ENCODE measurements around the gene CHMP6.

The CHMP6 gene

GRCh38 chr17:80980397-80981061 is 11.1 kb upstream of the CHMP6 start:
- no peaks in the 10 kb centered on the region for H3K36me3 ChIP-seq (ENCODE audit: control insufficient read depth, low read depth, low read length)
- H3K27ac ChIP-seq (ENCODE audit: low read length) = no peak overlapping the region
- H3K4me3 ChIP-seq (ENCODE audit: low read length) = peak overlapping the region; percentile 44

DNA sequence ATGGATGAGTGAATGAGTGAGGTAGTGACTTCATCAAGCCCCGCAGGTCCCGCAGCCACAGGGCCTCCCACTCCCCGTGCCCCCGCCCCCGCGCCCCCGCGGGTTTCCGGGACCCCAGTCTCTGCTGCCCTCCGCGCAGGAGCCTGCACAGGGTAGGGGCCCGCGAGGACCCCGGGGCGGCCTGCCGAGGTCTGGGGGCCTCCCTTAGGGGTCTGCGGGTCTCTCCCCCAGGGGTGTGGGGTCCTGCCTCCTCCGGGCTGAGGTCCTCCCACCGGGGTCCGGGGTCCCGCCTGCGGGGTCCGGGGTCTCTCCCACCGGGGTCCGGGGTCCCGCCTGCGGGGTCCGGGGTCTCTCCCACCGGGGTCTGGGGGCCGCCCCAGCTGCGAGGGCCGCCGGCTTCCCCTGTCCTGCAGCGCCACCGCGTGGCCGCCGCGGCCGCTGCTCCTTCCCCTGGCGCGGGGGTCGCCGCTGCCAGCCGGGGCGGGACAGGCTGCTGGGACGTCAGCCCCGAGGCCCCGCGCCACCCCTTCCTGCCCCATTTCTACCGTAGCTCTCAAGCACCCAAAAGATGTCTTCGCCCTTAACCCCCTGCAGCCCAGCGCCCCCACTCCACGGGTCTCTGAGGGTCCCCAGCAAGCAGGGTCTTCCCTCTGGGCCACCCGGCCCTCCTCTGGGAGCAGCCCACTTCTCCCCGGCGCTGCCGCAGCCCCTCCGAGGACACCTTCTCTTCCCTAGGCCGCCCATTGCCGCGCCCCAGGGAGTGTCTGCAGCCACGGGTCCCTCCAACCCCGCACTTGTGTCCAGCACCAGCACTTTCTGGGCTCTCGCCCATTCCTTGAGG is 10.4 kb upstream of the CHMP6 start:
- Histone ChIP-seq H3K27ac (ENCODE audit: low read length) (no peak overlapping the region), H3K27me3 (ENCODE audit: control insufficient read depth, insufficient read depth, low read length) (peaks cover 16% of the 10 kb centered on the region), H3K9ac (ENCODE audit: low read length) (no peak overlapping the region), H3K36me3 (ENCODE audit: control insufficient read depth, low read depth, low read length) (no peaks in the 10 kb centered on the region), H3K4me3 (ENCODE audit: low read length) (peak overlapping the region; percentile 44), H3K4me1 (ENCODE audit: control insufficient read depth, low read depth, low read length) (no peaks in the 10 kb centered on the region), H3K9me3 (ENCODE audit: control insufficient read depth, low read depth, low read length) (no peaks in the 10 kb centered on the region)

More at GRCh38 chr17:80980397-80981061, 11.1 kb upstream of the CHMP6 start:
- H3K4me1 ChIP-seq (ENCODE audit: control insufficient read depth, low read depth, low read length) = no peaks in the 10 kb centered on the region
- no peak overlapping the region for H3K9ac ChIP-seq (ENCODE audit: low read length)
- H3K27me3 ChIP-seq (ENCODE audit: control insufficient read depth, insufficient read depth, low read length) = peaks cover 16% of the 10 kb centered on the region
- no peaks in the 10 kb centered on the region for H3K9me3 ChIP-seq (ENCODE audit: control insufficient read depth, low read depth, low read length)

- Histone ChIP-seq H3K36me3 (ENCODE audit: control insufficient read depth, low read depth, low read length) (no peaks in the 10 kb centered on the region), H3K27me3 (ENCODE audit: control insufficient read depth, insufficient read depth, low read length) (peaks cover 16% of the 10 kb centered on the region), H3K9ac (ENCODE audit: low read length) (no peak overlapping the region), H3K27ac (ENCODE audit: low read length) (no peak overlapping the region), H3K4me3 (ENCODE audit: low read length) (no peak overlapping the region), H3K4me1 (ENCODE audit: control insufficient read depth, low read depth, low read length) (no peaks in the 10 kb centered on the region), H3K9me3 (ENCODE audit: control insufficient read depth, low read depth, low read length) (no peaks in the 10 kb centered on the region)
Measured at GRCh38 chr17:80981929-80982425, 9.7 kb upstream of the CHMP6 start.

DNA sequence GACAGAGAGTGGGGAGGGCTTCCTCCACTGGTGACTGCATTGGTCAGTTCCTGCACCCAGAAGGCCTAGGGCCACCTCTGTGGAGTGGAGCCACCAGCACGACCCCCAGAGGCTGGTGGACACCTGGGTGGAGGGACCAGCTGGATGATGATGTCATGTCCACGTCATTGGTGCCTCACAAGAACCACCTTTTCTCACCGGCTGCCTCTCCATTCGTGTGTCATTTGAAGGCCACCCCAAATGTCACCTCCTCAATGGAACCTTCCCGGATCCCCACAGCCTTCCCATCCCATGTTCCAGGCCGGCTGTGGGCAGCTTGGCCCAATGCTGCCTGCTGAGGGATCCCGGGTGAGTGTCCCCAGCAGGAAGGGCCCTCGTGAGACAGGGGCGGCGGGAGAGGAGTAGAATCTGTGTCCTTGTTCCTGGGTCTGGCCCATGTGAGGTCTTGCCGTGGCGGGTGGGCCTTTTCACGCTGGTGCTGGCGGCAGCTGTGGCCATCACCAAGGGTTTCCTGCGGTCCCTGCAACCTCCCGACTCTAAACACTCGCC is 9.1 kb upstream of the CHMP6 start:
- H3K36me3 ChIP-seq (ENCODE audit: control insufficient read depth, low read depth, low read length) = no peaks in the 10 kb centered on the region
- peaks cover 16% of the 10 kb centered on the region for H3K27me3 ChIP-seq (ENCODE audit: control insufficient read depth, insufficient read depth, low read length)
- no peak overlapping the region for H3K4me3 ChIP-seq (ENCODE audit: low read length)
- H3K9ac ChIP-seq (ENCODE audit: low read length) = no peak overlapping the region
- no peaks in the 10 kb centered on the region for H3K9me3 ChIP-seq (ENCODE audit: control insufficient read depth, low read depth, low read length)
- no peaks in the 10 kb centered on the region for H3K4me1 ChIP-seq (ENCODE audit: control insufficient read depth, low read depth, low read length)
- H3K27ac ChIP-seq (ENCODE audit: low read length) = no peak overlapping the region

GRCh38 chr17:80983545-80983944 is 8.1 kb upstream of the CHMP6 start:
- Histone ChIP-seq H3K9me3 (ENCODE audit: control insufficient read depth, low read depth, low read length) (no peaks in the 10 kb centered on the region), H3K4me3 (ENCODE audit: low read length) (no peak overlapping the region), H3K36me3 (ENCODE audit: control insufficient read depth, low read depth, low read length) (no peaks in the 10 kb centered on the region), H3K27ac (ENCODE audit: low read length) (no peak overlapping the region), H3K4me1 (ENCODE audit: control insufficient read depth, low read depth, low read length) (no peaks in the 10 kb centered on the region), H3K9ac (ENCODE audit: low read length) (no peak overlapping the region), H3K27me3 (ENCODE audit: control insufficient read depth, insufficient read depth, low read length) (peaks cover 16% of the 10 kb centered on the region)

DNA sequence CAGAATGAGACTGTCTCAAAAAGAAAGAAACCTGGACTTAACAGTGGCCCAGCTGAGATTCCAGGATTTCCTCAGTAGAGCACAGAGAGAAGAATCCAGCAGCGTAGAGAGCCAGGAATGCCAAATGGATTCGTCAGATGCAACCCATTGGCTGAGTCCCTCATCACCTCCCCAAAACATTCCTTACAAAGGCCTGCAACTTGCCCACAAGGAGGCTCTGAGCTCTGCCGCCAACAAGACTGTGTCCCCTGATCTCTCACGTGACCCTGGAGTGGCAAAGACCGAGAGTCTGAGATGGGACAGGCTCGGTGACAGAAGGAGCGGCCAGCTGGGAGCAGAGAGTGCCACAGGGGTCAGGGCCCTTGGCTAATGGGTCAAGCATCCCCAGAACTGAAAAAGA is 6.9 kb upstream of the CHMP6 start:
- H3K9me3 ChIP-seq (ENCODE audit: control insufficient read depth, low read depth, low read length) = no peaks in the 10 kb centered on the region
- no peak overlapping the region for H3K27ac ChIP-seq (ENCODE audit: low read length)
- peaks cover 23% of the 10 kb centered on the region for H3K27me3 ChIP-seq (ENCODE audit: control insufficient read depth, insufficient read depth, low read length)
- no peaks in the 10 kb centered on the region for H3K4me1 ChIP-seq (ENCODE audit: control insufficient read depth, low read depth, low read length)
- no peak overlapping the region for H3K9ac ChIP-seq (ENCODE audit: low read length)
- no peaks in the 10 kb centered on the region for H3K36me3 ChIP-seq (ENCODE audit: control insufficient read depth, low read depth, low read length)
- no peak overlapping the region for H3K4me3 ChIP-seq (ENCODE audit: low read length)

- Histone ChIP-seq H3K9me3 (ENCODE audit: control insufficient read depth, low read depth, low read length) (no peaks in the 10 kb centered on the region), H3K4me3 (ENCODE audit: low read length) (no peak overlapping the region), H3K27me3 (ENCODE audit: control insufficient read depth, insufficient read depth, low read length) (peaks cover 35% of the 10 kb centered on the region)
Measured at GRCh38 chr17:80986046-80986445, 5.6 kb upstream of the CHMP6 start.

GRCh38 chr17:80986816-80987475 is 4.7 kb upstream of the CHMP6 start:
- no peak overlapping the region for H3K4me3 ChIP-seq (ENCODE audit: low read length)
- H3K27me3 ChIP-seq (ENCODE audit: control insufficient read depth, insufficient read depth, low read length) = peaks cover 29% of the 10 kb centered on the region
- H3K36me3 ChIP-seq (ENCODE audit: control insufficient read depth, low read depth, low read length) = no peaks in the 10 kb centered on the region
- no peaks in the 10 kb centered on the region for H3K4me1 ChIP-seq (ENCODE audit: control insufficient read depth, low read depth, low read length)
- H3K9me3 ChIP-seq (ENCODE audit: control insufficient read depth, low read depth, low read length) = no peaks in the 10 kb centered on the region
- no peak overlapping the region for H3K9ac ChIP-seq (ENCODE audit: low read length)
- no peak overlapping the region for H3K27ac ChIP-seq (ENCODE audit: low read length)

More at GRCh38 chr17:80986046-80986445, 5.6 kb upstream of the CHMP6 start:
- H3K4me1 ChIP-seq (ENCODE audit: control insufficient read depth, low read depth, low read length) = no peaks in the 10 kb centered on the region
- H3K36me3 ChIP-seq (ENCODE audit: control insufficient read depth, low read depth, low read length) = no peaks in the 10 kb centered on the region
- H3K27ac ChIP-seq (ENCODE audit: low read length) = no peak overlapping the region
- H3K9ac ChIP-seq (ENCODE audit: low read length) = no peak overlapping the region

- Histone ChIP-seq H3K4me3 (ENCODE audit: low read length) (no peak overlapping the region), H3K36me3 (ENCODE audit: control insufficient read depth, low read depth, low read length) (no peaks in the 10 kb centered on the region), H3K27me3 (ENCODE audit: control insufficient read depth, insufficient read depth, low read length) (peaks cover 28% of the 10 kb centered on the region), H3K4me1 (ENCODE audit: control insufficient read depth, low read depth, low read length) (no peaks in the 10 kb centered on the region), H3K27ac (ENCODE audit: low read length) (no peak overlapping the region), H3K9me3 (ENCODE audit: control insufficient read depth, low read depth, low read length) (no peaks in the 10 kb centered on the region), H3K9ac (ENCODE audit: low read length) (no peak overlapping the region)
Measured at GRCh38 chr17:80987941-80988461, 3.6 kb upstream of the CHMP6 start.

DNA sequence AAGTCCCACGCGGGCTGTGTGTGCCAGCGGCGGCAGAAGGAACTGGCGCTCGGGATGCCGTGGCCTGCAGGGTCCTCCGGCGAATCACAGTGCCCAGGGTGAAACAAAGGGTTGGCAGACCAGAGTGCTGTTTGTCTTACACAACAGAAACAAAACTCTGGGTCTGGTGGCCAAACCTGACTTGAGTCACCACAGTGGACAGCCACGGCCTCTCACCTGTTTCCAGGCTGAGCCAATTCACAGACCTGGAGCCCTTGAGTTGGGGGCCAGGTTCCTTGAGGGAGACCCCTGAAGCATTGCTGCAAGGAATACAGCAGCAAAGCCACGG is 2.1 kb upstream of the CHMP6 start:
- H3K27ac ChIP-seq (ENCODE audit: low read length) = no peak overlapping the region
- H3K4me1 ChIP-seq (ENCODE audit: control insufficient read depth, low read depth, low read length) = no peaks in the 10 kb centered on the region
- H3K9ac ChIP-seq (ENCODE audit: low read length) = no peak overlapping the region

GRCh38 chr17:80990921-80991644 is 558 bp upstream of the CHMP6 start:
- H3K36me3 ChIP-seq (ENCODE audit: control insufficient read depth, low read depth, low read length) = peaks cover 1% of the 10 kb centered on the region
- no peaks in the 10 kb centered on the region for H3K9me3 ChIP-seq (ENCODE audit: control insufficient read depth, low read depth, low read length)
- H3K4me1 ChIP-seq (ENCODE audit: control insufficient read depth, low read depth, low read length) = no peaks in the 10 kb centered on the region
- peaks cover 30% of the 10 kb centered on the region for H3K27me3 ChIP-seq (ENCODE audit: control insufficient read depth, insufficient read depth, low read length)
- no peak overlapping the region for H3K27ac ChIP-seq (ENCODE audit: low read length)
- peak overlapping the region; percentile 50 for H3K9ac ChIP-seq (ENCODE audit: low read length)
- H3K4me3 ChIP-seq (ENCODE audit: low read length) = peak overlapping the region; percentile 58

More for the DNA sequence above, 2.1 kb upstream of the CHMP6 start:
- no peak overlapping the region for H3K4me3 ChIP-seq (ENCODE audit: low read length)
- H3K9me3 ChIP-seq (ENCODE audit: control insufficient read depth, low read depth, low read length) = no peaks in the 10 kb centered on the region
- H3K36me3 ChIP-seq (ENCODE audit: control insufficient read depth, low read depth, low read length) = no peaks in the 10 kb centered on the region
- H3K27me3 ChIP-seq (ENCODE audit: control insufficient read depth, insufficient read depth, low read length) = peaks cover 30% of the 10 kb centered on the region
